DND-41 (cell line): ENCODE data around the gene CDHR1.

Experiments
- ATAC-seq: fragments of 200-7000 bp; cut with Tn5 transposase; 3 replicates; pipeline ENCODE4 v1.9.1; 2021; ENCODE audit warnings: low read depth; ENCODE audit not compliant: insufficient read depth
- DNase-seq: peaks from one replicate; pipeline ENCODE4 v3.0.0-alpha.2; 2020
- H2AFZ ChIP-seq: 2 replicates; pipeline ENCODE4 v1.6.0; 2012; ENCODE audit warnings: low read depth, low read length
- H3K27ac ChIP-seq: 2 replicates; pipeline ENCODE4 v1.5.1; 2012; ENCODE audit warnings: low read length, inconsistent platforms
- H3K27me3 ChIP-seq: fragments of 200-600 bp; sonication (generic); 2 replicates; pipeline ENCODE4 v1.6.0; 2012; ENCODE audit warnings: low read length, mild to moderate bottlenecking, inconsistent platforms; ENCODE audit not compliant: insufficient read depth, poor library complexity
- H3K36me3 ChIP-seq: 2 replicates; pipeline ENCODE4 v1.5.1; 2012; ENCODE audit warnings: low read length, inconsistent platforms; ENCODE audit not compliant: insufficient read depth
- H3K4me1 ChIP-seq: 2 replicates; pipeline ENCODE4 v1.5.1; 2012; ENCODE audit warnings: mild to moderate bottlenecking, low read length; ENCODE audit not compliant: insufficient read depth
- H3K4me2 ChIP-seq: 2 replicates; pipeline ENCODE4 v1.6.0; 2012; ENCODE audit warnings: mild to moderate bottlenecking, moderate library complexity, low read length, inconsistent platforms; ENCODE audit not compliant: insufficient read depth
- H3K4me3 ChIP-seq, 2 experiments: fragments of 200-600 bp in 1 of 2; shearing (Covaris generic) in 1 of 2; 2 replicates each; pipeline ENCODE4 v1.5.1; 2012 to 2016; ENCODE audit warnings: inconsistent platforms in 2 of 2, low read length in 2 of 2, mild to moderate bottlenecking in 2 of 2, low read depth in 1 of 2, moderate library complexity in 1 of 2
- H3K79me2 ChIP-seq: 2 replicates; pipeline ENCODE4 v1.6.0; 2012; ENCODE audit warnings: low read length, inconsistent platforms; ENCODE audit not compliant: insufficient read depth
- H3K9ac ChIP-seq: 2 replicates; pipeline ENCODE4 v1.6.0; 2012; ENCODE audit warnings: low read depth, mild to moderate bottlenecking, inconsistent platforms, low read length, moderate library complexity
- H3K9me3 ChIP-seq: 2 replicates; pipeline ENCODE4 v1.5.1; 2012; ENCODE audit warnings: low read length, moderate library complexity, mild to moderate bottlenecking, inconsistent platforms; ENCODE audit not compliant: insufficient read depth, severe bottlenecking
- H4K20me1 ChIP-seq: 2 replicates; pipeline ENCODE4 v1.6.0; 2012; ENCODE audit warnings: low read length; ENCODE audit not compliant: insufficient read depth
- EZH2 ChIP-seq: IDR thresholded peaks from 3 replicates; pipeline ENCODE4 v1.6.1; 2012; ENCODE audit warnings: borderline replicate concordance, low read depth, mild to moderate bottlenecking, moderate library complexity, low read length, inconsistent platforms; ENCODE audit not compliant: severe bottlenecking
- TF ChIP-seq, protein P1 (sequence below): IDR thresholded peaks from 2 replicates; pipeline ENCODE4 v1.5.1; 2012; ENCODE audit warnings: borderline replicate concordance, low read length, moderate library complexity, mild to moderate bottlenecking; ENCODE audit not compliant: poor library complexity, severe bottlenecking; ENCODE audit errors: extremely low read depth

Gene CDHR1

DNA sequence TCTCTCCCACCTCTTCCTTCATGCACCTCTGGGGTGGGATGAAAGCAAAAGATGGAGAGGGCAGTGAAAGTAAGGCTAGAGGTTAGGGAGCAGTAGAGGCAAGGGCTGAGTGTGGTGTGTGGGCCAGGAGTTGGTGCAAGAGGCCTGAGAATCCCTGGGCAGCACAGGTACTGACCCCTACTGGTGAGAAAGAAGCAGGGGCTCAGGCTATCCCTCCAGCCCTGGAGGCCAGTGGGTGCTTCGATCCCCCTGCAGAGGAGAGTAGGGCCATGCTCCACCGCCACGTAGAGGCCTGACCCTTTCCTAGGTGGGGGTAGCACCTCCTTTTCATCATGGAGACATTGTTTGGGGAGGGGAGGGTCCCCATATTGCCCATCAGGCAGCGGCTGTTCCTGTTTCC lies 9.8 kb downstream of the CDHR1 start:
- no peak overlapping the region for H3K9ac ChIP-seq
- no peak overlapping the region for H2AFZ ChIP-seq
- H3K9me3 ChIP-seq: no peaks in the 10 kb centered on the region
- H3K4me3 ChIP-seq: no peak overlapping the region
- no peak overlapping the region for H3K27ac ChIP-seq
- ATAC-seq (no peak), DNase-seq (no peak)
- no peaks in the 10 kb centered on the region for H3K36me3 ChIP-seq
- no peak overlapping the region for H3K4me2 ChIP-seq
- H4K20me1 ChIP-seq: no peaks in the 10 kb centered on the region
- peaks cover 3% of the 10 kb centered on the region for H3K27me3 ChIP-seq
- H3K79me2 ChIP-seq: no peaks in the 10 kb centered on the region
- no peaks in the 10 kb centered on the region for H3K4me1 ChIP-seq
- TF ChIP-seq, protein P1, sequence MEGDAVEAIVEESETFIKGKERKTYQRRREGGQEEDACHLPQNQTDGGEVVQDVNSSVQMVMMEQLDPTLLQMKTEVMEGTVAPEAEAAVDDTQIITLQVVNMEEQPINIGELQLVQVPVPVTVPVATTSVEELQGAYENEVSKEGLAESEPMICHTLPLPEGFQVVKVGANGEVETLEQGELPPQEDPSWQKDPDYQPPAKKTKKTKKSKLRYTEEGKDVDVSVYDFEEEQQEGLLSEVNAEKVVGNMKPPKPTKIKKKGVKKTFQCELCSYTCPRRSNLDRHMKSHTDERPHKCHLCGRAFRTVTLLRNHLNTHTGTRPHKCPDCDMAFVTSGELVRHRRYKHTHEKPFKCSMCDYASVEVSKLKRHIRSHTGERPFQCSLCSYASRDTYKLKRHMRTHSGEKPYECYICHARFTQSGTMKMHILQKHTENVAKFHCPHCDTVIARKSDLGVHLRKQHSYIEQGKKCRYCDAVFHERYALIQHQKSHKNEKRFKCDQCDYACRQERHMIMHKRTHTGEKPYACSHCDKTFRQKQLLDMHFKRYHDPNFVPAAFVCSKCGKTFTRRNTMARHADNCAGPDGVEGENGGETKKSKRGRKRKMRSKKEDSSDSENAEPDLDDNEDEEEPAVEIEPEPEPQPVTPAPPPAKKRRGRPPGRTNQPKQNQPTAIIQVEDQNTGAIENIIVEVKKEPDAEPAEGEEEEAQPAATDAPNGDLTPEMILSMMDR: peak; percentile 45
- TF ChIP-seq EZH2: no peak

DNA sequence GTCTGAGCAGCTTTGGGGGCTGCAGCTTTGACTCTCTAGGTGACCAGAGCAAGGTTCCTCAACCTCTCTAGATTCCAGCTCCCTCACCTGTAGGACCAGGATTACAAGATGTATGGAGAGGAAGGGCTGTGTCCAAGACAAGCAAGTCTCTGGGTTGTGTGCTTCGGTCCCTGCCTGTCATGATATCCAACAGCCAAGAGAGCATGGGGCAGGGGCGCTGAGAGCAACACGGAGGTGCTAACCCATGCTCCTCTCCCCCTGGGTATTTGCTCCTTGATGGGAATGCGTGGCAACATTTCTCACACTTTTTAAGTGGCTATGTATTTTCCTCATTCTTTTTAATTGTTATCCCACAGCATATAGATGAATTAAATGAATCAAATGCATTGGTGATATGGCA lies 10.3 kb downstream of the CDHR1 start:
- Histone ChIP-seq H3K79me2 (no peaks in the 10 kb centered on the region), H3K27ac (no peak overlapping the region), H4K20me1 (no peaks in the 10 kb centered on the region), H3K27me3 (peaks cover 3% of the 10 kb centered on the region), H3K4me3 (no peak overlapping the region), H2AFZ (no peak overlapping the region), H3K4me2 (no peak overlapping the region), H3K9ac (no peak overlapping the region), H3K4me1 (no peaks in the 10 kb centered on the region), H3K36me3 (no peaks in the 10 kb centered on the region), H3K9me3 (no peaks in the 10 kb centered on the region)
- TF ChIP-seq EZH2: no peak
- TF ChIP-seq, protein P1: no peak
- DNase-seq (no peak), ATAC-seq (no peak)

GRCh38 chr10:84205049-84205852 lies 10.9 kb downstream of the CDHR1 start:
- ATAC-seq (peak; percentile 85), DNase-seq (peak; percentile 53)
- Histone ChIP-seq H3K79me2 (no peaks in the 10 kb centered on the region), H3K9ac (no peak overlapping the region), H3K36me3 (no peaks in the 10 kb centered on the region), H3K4me2 (no peak overlapping the region), H2AFZ (no peak overlapping the region), H4K20me1 (no peaks in the 10 kb centered on the region), H3K9me3 (no peaks in the 10 kb centered on the region), H3K4me3 (no peak overlapping the region), H3K27ac (no peak overlapping the region), H3K4me1 (no peaks in the 10 kb centered on the region), H3K27me3 (peaks cover 3% of the 10 kb centered on the region)
- TF ChIP-seq EZH2: no peak
- TF ChIP-seq, protein P1: peak; percentile 82
